HG03439 (cell line): ENCODE measurements around the gene SFR1.
"Not testable (repeated sequence)": the region's sequence is repeated elsewhere in the genome, so short reads cannot be mapped to it uniquely, and the experiment has no call there.

Experiments used
- ATAC-seq: cut with Tn5 transposase; IDR thresholded peaks from one replicate; pipeline ENCODE4 v1.9.1; 2021; ENCODE audit warnings: mild to moderate bottlenecking, moderate library complexity; ENCODE audit not compliant: unreplicated experiment

Gene SFR1

DNA sequence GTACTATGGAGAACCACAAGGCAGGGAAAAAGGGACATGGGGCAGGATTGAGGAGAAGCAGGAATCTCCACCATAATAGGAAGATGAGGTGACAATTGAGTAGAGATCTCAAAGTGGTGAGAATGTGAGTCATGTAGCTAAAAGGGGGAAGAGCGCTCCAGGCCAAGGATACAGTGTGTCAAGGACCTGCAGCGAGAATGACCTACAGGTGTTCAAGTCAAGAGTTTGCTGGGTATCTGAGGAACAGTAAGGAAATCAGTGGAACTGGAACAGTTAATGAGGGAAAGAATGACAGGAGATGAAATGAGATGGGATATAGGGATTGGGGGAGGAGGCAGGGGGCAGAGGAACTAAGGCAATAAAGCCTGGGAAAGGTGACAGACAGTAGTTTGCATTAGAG is 33.6 kb downstream of the SFR1 start:
- ATAC-seq: no peak

- no peak for ATAC-seq
Measured at GRCh38 chr10:104170610-104171254, 48.8 kb downstream of the SFR1 start.

GRCh38 chr10:104174136-104174535 is 52.2 kb downstream of the SFR1 start:
- ATAC-seq: not testable (repeated sequence)
